Mesodermal cell (in vitro differentiated cells): ENCODE data around the gene FOXN3.

ENCODE experiments used
- H3K27ac ChIP-seq: 2 replicates; pipeline ENCODE4 v1.7.0; 2013; ENCODE audit warnings: mild to moderate bottlenecking, low read depth, low read length, moderate library complexity; ENCODE audit not compliant: severe bottlenecking
- H3K36me3 ChIP-seq: 2 replicates; pipeline ENCODE4 v1.7.1; 2013; ENCODE audit warnings: mild to moderate bottlenecking, low read length, moderate library complexity; ENCODE audit not compliant: control insufficient read depth, insufficient read depth
- H3K4me1 ChIP-seq: one replicate; pipeline ENCODE4 v1.7.1; 2013; ENCODE audit warnings: mild to moderate bottlenecking, low read length; ENCODE audit not compliant: insufficient read depth, control insufficient read depth, poor library complexity, severe bottlenecking
- H3K4me3 ChIP-seq: 2 replicates; pipeline ENCODE4 v1.7.0; 2013; ENCODE audit warnings: low read length, control low read depth, mild to moderate bottlenecking; ENCODE audit not compliant: insufficient read depth, poor library complexity, severe bottlenecking; ENCODE audit errors: extremely low read depth
- H3K9me3 ChIP-seq: 2 replicates; pipeline ENCODE4 v1.7.1; 2013; ENCODE audit warnings: mild to moderate bottlenecking, low read length, moderate library complexity; ENCODE audit not compliant: control insufficient read depth
- WGBS, 2 experiments: methylation state at CpG; one replicate each; pipeline ENCODE4 v1.1.5; 2013; ENCODE audit warnings: missing lambda C conversion rate in 2 of 2; ENCODE audit not compliant: insufficient coverage in 2 of 2; 5-methylcytosine and 5-hydroxymethylcytosine counted together

The FOXN3 gene

GRCh38 chr14:89332031-89332430 lies 85.0 kb downstream of the FOXN3 start:
- no peaks in the 10 kb centered on the region for H3K9me3 ChIP-seq
- no peak overlapping the region for H3K4me3 ChIP-seq
- WGBS, 2 experiments: 95% methylated on average over 1 of the region's 3 CpGs; no CpG with 5 or more reads in 1 of the 2 experiments
- peaks cover 14% of the 10 kb centered on the region for H3K4me1 ChIP-seq
- H3K36me3 ChIP-seq: peaks cover 8% of the 10 kb centered on the region
- no peak overlapping the region for H3K27ac ChIP-seq

- no peak overlapping the region for H3K27ac ChIP-seq
- peaks cover 8% of the 10 kb centered on the region for H3K36me3 ChIP-seq
- peaks cover 9% of the 10 kb centered on the region for H3K4me1 ChIP-seq
- no peak overlapping the region for H3K4me3 ChIP-seq
- H3K9me3 ChIP-seq: no peaks in the 10 kb centered on the region
- WGBS, 2 experiments: 92 to 100% methylated on average over 4 to 5 of the region's 5 CpGs
Observed at GRCh38 chr14:89331398-89331797, 85.6 kb downstream of the FOXN3 start.

- H3K9me3 ChIP-seq: no peaks in the 10 kb centered on the region
- H3K36me3 ChIP-seq: peaks cover 17% of the 10 kb centered on the region
- H3K4me1 ChIP-seq: peaks cover 9% of the 10 kb centered on the region
- no peak overlapping the region for H3K27ac ChIP-seq
- H3K4me3 ChIP-seq: no peak overlapping the region
- 90 to 95% methylated on average over 9 to 10 of the region's 11 CpGs for WGBS, 2 experiments
Observed at GRCh38 chr14:89330236-89331002, 86.6 kb downstream of the FOXN3 start.

GRCh38 chr14:89327771-89328212 lies 89.2 kb downstream of the FOXN3 start:
- Histone ChIP-seq H3K4me1 (peaks cover 9% of the 10 kb centered on the region), H3K9me3 (no peaks in the 10 kb centered on the region), H3K4me3 (no peak overlapping the region), H3K36me3 (peaks cover 17% of the 10 kb centered on the region), H3K27ac (no peak overlapping the region)
- 77 to 82% methylated on average over 3 to 5 of the region's 5 CpGs for WGBS, 2 experiments

GRCh38 chr14:89325959-89326358 lies 91.1 kb downstream of the FOXN3 start:
- 80 to 100% methylated on average over 1 of the region's 4 CpGs for WGBS, 2 experiments
- no peak overlapping the region for H3K27ac ChIP-seq
- no peak overlapping the region for H3K4me3 ChIP-seq
- H3K4me1 ChIP-seq: peaks cover 9% of the 10 kb centered on the region
- peaks cover 17% of the 10 kb centered on the region for H3K36me3 ChIP-seq
- H3K9me3 ChIP-seq: no peaks in the 10 kb centered on the region

- Histone ChIP-seq H3K36me3 (peaks cover 17% of the 10 kb centered on the region), H3K4me1 (peaks cover 9% of the 10 kb centered on the region), H3K27ac (no peak overlapping the region), H3K9me3 (no peaks in the 10 kb centered on the region), H3K4me3 (no peak overlapping the region)
- no CpG with 5 or more reads among the region's 2 CpGs for WGBS, 2 experiments
Observed at GRCh38 chr14:89325299-89325883, 91.6 kb downstream of the FOXN3 start.

GRCh38 chr14:89324501-89325298 lies 92.3 kb downstream of the FOXN3 start:
- Histone ChIP-seq H3K4me1 (peaks cover 9% of the 10 kb centered on the region), H3K4me3 (no peak overlapping the region), H3K36me3 (peaks cover 17% of the 10 kb centered on the region), H3K27ac (no peak overlapping the region), H3K9me3 (no peaks in the 10 kb centered on the region)
- 87 to 94% methylated on average over 2 to 5 of the region's 9 CpGs for WGBS, 2 experiments

GRCh38 chr14:89320381-89321000 lies 96.5 kb downstream of the FOXN3 start:
- 86 to 100% methylated on average over 5 to 6 of the region's 6 CpGs for WGBS, 2 experiments
- Histone ChIP-seq H3K4me1 (no peaks in the 10 kb centered on the region), H3K4me3 (no peak overlapping the region), H3K9me3 (peaks cover 8% of the 10 kb centered on the region), H3K27ac (no peak overlapping the region), H3K36me3 (peaks cover 13% of the 10 kb centered on the region)

- WGBS, 2 experiments: 100% methylated on average over 1 to 2 of the region's 4 CpGs
- Histone ChIP-seq H3K4me3 (no peak overlapping the region), H3K36me3 (peaks cover 13% of the 10 kb centered on the region), H3K9me3 (peaks cover 8% of the 10 kb centered on the region), H3K4me1 (no peaks in the 10 kb centered on the region), H3K27ac (no peak overlapping the region)
Observed at GRCh38 chr14:89319687-89320086, 97.3 kb downstream of the FOXN3 start.

GRCh38 chr14:89317051-89317691 lies 99.9 kb downstream of the FOXN3 start:
- no peak overlapping the region for H3K27ac ChIP-seq
- WGBS, 2 experiments: 92 to 96% methylated on average over 2 to 3 of the region's 4 CpGs
- no peak overlapping the region for H3K4me3 ChIP-seq
- no peaks in the 10 kb centered on the region for H3K4me1 ChIP-seq
- H3K36me3 ChIP-seq: peaks cover 18% of the 10 kb centered on the region
- peaks cover 13% of the 10 kb centered on the region for H3K9me3 ChIP-seq
